ENCODE data around the gene FUS. TPM values are rescaled to one million over a fixed set of nuclear protein-coding genes. Genes with fewer than 3 reads are reported as not detected.

Gene FUS
- total RNA-seq, 4 donors from 2014 or later = 91.8 to 125 (median 109) TPM

- 18 to 24% methylated on average over 8 to 23 of the region's 35 CpGs for WGBS, 2 donors
Observed at GRCh38 chr16:31201582-31202413, 21.9 kb downstream of the FUS start.

GRCh38 chr16:31202414-31203375 lies 22.8 kb downstream of the FUS start, which contains the start of gene PYCARD:
TSS of gene PYCARD (minus strand) at chr16:31202760. CDS start at chr16:31202690, 70 bp downstream.
- H3K27me3 ChIP-seq = no peaks in the 10 kb centered on the region
- 6 to 9% methylated on average over 37 to 44 of the region's 69 CpGs for WGBS, 2 donors
- TF ChIP-seq EP300 (IDR thresholded peaks at IDR 0.05) (peak in 1 of 2 donors; percentile 6), POLR2A (IDR thresholded peaks at IDR 0.05) (no peak), CTCF (IDR thresholded peaks at IDR 0.05) (no peak)
- peaks cover 0 to 36% (median 17%) of the 10 kb centered on the region in 4 donors for H3K4me1 ChIP-seq
- H3K36me3 ChIP-seq = peaks cover 0 to 24% (median 0%) of the 10 kb centered on the region in 3 donors
- peak within 1 kb of the TSS; percentile 11 to 70 (median 64) for H3K27ac ChIP-seq
- peak; percentile 19 to 32 for DNase-seq (ENCODE audit: low spot score in 2 of 2)
- H3K9me3 ChIP-seq = no peaks in the 10 kb centered on the region
- H3K4me3 ChIP-seq = peak within 1 kb of the TSS; percentile 53 to 80 (median 65)

More at GRCh38 chr16:31201582-31202413, 21.9 kb downstream of the FUS start:
- Histone ChIP-seq H3K36me3 (peaks cover 0 to 33% (median 0%) of the 10 kb centered on the region in 3 donors), H3K9me3 (no peaks in the 10 kb centered on the region), H3K4me3 (peak overlapping the region; percentile 53 to 80 (median 65)), H3K4me1 (peaks cover 0 to 36% (median 17%) of the 10 kb centered on the region in 4 donors), H3K27ac (peak overlapping the region; percentile 11 to 66 (median 50)), H3K27me3 (no peaks in the 10 kb centered on the region)
- no peak for TF ChIP-seq CTCF (IDR thresholded peaks at IDR 0.05)
- no peak for TF ChIP-seq EP300 (IDR thresholded peaks at IDR 0.05)
- no peak for TF ChIP-seq POLR2A (IDR thresholded peaks at IDR 0.05)
- DNase-seq (ENCODE audit: low spot score in 2 of 2) = no peak

GRCh38 chr16:31204871-31205666 lies 25.1 kb downstream of the FUS start:
- WGBS, 2 donors = 89 to 90% methylated on average over 8 to 9 of the region's 9 CpGs
- H3K9me3 ChIP-seq = no peaks in the 10 kb centered on the region
- no peak overlapping the region for H3K27ac ChIP-seq
- H3K36me3 ChIP-seq = peaks cover 0 to 1% (median 0%) of the 10 kb centered on the region in 3 donors
- TF ChIP-seq POLR2A (IDR thresholded peaks at IDR 0.05) (no peak), EP300 (IDR thresholded peaks at IDR 0.05) (no peak), CTCF (IDR thresholded peaks at IDR 0.05) (no peak)
- H3K4me3 ChIP-seq = no peak overlapping the region
- no peaks in the 10 kb centered on the region for H3K27me3 ChIP-seq
- DNase-seq (ENCODE audit: low spot score in 2 of 2) = no peak
- peaks cover 0 to 36% (median 15%) of the 10 kb centered on the region in 4 donors for H3K4me1 ChIP-seq

GRCh38 chr16:31206776-31207175 lies 26.8 kb downstream of the FUS start:
- H3K27ac ChIP-seq = no peak overlapping the region
- no peaks in the 10 kb centered on the region for H3K9me3 ChIP-seq
- no peaks in the 10 kb centered on the region for H3K36me3 ChIP-seq
- WGBS, 2 donors = 40 to 50% methylated on average over 6 of the region's 6 CpGs
- peaks cover 0 to 21% (median 3%) of the 10 kb centered on the region in 4 donors for H3K4me1 ChIP-seq
- no peaks in the 10 kb centered on the region for H3K27me3 ChIP-seq
- no peak for DNase-seq (ENCODE audit: low spot score in 2 of 2)
- H3K4me3 ChIP-seq = no peak overlapping the region
- no peak for TF ChIP-seq CTCF (IDR thresholded peaks at IDR 0.05)
- TF ChIP-seq POLR2A (IDR thresholded peaks at IDR 0.05) = no peak
- TF ChIP-seq EP300 (IDR thresholded peaks at IDR 0.05) = no peak

All from tibial nerve (tissue), 4 donors.